NCI-H69 (cell line): Measurements from ENCODE around the gene RNF217.
A peak's percentile ranks its signal among the peaks of the same experiment; 100 is the strongest.
"Not testable (repeated sequence)": the region's sequence is repeated elsewhere in the genome, so short reads cannot be mapped to it uniquely, and the experiment has no call there.

ENCODE experiments used
- DNase-seq: peaks from one replicate; lab custom pipeline; 2025; lab: John Stamatoyannopoulos, UW

RNF217 gene

DNA sequence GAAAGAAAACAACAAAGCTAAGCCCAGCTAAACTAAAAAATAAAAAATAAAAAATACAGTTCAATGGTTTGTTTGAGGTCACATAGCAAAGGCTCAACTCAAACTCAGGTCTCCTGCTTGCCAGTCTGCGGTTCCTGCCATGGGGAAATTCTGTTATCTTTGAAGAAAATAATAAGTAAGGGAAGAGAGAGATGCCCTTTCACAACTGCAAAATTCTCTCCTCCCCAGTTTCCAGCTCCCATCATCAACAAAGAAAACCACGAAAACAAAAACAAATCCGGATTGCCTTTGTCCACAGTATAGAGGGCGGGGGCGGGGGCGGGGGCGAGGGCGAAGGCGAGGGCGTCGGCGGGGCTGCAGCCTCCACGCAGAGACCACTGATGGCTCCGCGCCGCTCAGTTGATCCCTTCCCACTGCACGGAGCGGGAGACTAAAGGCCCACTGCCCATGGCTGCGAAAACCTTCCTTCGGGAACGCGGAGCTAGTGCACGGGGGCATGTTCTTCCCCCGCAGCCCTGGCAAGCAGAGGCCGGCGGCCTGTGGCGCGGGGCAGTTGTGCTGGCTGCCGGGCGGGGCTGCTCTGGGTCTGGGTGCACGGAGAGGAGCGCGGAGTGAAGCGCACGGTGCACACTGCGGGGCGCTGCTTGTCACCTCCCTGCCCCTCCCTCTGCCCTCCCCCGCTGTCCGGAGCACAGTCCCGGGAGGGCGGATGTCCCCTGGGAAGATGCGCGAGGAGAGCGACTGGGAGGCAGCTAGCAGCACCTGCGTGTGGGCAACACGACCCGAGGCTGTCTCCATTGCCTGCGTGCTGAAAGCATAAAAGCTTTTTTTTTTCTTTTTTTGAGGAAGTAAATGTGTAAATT lies 137.2 kb downstream of the RNF217 start:
- DNase-seq: peak; percentile 93

DNA sequence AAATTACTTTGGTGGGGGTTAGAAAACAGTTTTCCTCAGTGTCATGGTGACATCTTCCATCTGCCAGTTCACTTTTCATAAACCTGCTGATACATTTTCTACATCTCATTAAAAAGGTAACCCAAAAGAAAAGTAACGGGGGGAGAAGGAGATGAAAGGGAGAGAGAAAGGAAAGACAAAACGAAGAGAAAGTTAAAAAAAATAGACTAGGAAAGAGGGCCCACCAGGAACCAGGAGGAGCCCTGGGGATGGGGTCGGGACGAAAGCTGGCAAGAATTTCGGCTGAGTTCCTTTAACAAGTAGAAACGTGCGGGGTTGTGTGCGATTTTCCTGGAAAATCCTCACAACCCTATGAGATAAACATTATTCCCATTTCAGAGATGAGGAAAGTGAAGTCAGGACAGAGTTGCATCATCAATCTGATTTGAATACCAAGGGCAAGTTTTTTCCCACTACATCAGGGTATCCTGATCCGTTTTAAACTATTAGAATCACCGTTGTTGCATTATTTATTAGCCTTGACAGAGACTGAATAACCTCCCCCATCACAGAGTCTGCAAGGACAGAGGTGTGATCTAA lies 137.9 kb downstream of the RNF217 start:
- no peak for DNase-seq

DNA sequence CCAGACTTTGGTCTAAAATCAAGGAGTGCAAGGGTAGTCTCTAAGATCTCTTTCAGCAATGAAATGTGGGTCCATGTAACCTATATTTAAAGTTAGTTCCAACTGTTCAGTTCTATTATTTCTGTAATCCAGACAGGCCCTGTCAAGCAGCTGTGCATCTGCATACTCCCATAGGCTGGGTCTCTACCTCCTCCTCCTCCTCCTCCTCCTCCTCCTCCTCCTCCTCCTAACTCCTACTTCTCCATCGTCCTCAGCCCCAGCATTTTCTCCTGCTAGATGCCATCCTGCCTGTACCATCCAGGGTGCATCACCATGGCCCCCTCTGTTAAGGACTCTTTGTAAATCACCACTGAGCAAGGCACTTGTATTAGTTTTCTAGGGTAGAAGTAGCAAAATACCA lies 138.9 kb downstream of the RNF217 start:
- DNase-seq: no peak

DNA sequence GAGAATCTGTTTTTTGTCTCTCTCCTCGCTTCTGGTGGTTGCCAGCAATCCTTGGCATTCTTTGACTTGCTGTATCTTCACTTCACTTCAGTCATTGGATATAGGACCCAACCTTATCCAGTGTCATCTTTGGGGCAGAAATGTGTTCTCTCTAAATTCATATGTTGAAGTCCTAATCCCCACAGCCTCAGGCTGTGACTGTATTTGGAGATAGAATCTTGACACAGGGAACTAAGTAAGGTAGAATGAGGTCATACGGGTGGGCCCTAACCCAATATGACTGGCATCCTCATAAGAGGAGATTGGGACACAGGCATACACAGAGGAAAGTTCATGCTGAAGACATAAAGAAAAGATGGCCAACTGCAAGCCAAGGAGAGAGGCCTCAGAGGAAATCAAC lies 139.4 kb downstream of the RNF217 start:
- peak; percentile 20 for DNase-seq

DNA sequence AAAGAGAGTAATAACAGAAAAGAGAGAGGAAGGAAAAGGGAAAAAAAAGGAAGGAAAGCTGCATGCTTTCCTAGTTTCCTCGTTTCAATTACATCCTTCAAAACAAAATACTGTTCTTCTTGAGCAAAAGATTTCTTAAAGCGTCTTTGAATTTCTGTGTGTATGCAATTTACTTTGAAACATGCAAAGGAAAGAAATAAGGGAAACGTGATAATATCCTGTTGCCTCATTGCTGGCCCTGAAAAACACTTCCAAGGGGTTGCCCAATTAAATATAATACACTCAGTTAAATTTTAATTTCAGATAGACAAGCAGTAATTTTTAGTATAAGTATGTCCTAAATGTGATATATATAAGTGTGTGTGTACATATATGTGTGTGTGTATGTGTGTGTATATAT lies 140.2 kb downstream of the RNF217 start:
- no peak for DNase-seq

DNA sequence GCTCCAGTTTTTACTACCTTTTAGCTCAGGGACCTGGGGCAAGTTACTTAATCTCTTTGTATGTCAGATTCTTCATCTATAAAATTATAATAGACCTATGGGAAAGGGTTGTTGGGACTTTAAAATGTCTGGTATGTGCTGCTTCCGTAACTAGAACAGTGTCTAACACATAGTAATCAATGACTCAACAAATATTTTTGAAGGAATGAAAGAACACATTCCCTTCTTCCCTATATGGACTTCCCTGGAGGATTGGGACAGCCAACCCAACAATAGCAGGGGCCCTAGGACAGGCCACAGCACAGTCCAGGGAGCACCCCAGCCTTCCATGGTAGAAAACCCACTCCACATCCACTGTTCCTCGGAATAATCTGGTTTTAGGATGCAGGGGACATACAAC lies 140.7 kb downstream of the RNF217 start:
- no peak for DNase-seq

DNA sequence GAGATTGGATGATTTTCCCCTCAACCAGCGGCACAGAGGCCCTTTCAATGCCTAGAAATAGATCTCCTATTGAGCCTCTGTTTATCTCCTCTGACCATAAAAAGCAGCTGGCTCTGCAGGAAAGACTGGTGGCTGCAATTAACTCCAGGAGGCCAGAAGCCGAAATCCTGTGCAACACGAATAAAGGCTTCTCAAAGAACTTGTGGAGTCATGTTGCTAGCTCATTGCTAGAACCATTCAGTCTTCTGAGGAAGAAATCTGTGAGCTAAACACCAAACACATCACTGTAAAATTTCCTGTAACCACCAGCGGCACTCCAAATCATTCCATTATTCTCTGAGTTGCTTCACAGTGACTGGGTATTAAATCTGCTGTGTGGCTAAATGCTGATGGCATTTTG lies 142.2 kb downstream of the RNF217 start:
- peak; percentile 94 for DNase-seq

DNA sequence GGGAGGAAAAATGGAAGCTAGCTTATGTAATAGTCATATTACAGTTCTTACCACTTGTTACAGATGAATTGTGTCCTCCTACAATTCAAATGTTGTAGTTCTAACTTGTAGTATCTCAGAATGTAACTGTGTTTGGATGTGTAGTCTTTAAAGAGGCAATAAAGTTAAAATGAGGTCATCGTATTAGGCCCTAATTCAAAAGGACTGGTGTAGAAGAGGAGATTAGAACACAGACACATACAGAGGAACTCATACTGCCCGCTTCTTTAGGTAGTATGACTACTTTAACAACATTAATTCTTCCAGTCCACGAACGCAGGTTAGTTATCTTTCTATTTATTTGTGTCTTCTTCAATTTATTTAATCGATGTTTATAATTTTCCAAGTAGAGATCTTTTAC lies 144.8 kb downstream of the RNF217 start:
- no peak for DNase-seq

DNA sequence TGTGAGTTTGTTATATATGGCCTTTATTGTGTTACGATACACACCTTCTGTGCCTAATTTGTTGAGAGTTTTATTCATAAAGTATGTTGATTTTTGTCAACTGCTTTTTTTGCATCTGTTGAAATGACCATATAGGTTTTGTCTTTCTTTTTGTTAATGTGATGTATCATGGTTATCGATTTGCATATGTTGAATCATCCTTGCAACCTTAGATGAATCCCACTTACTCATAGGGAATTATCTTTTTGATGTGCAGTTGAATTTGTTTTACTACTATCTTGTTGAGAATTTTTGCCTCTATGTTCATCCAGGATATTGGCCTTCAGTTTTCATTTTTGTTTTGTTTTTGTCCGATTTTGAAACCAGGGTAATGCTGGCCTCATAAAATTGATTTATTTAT lies 145.7 kb downstream of the RNF217 start:
- DNase-seq: no peak

DNA sequence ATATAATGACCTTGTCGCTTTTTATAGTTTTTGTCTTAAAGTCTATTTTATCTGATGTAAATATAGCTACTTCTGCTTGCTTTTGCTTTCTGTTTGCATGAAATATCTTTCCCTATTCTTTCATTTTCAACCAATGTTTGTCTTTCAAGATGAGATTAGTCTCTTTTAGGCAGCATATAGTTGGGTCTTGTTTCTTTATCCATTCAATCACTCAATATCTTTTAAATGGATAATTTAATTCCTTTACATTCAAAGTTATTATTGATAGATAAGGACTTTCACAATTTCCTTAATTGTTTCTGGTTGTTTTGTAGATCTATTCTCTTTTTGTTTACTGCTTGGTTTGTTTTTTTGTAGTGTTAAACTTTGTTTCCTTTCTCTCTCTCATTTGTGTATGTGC lies 147.8 kb downstream of the RNF217 start:
- DNase-seq: no peak

DNA sequence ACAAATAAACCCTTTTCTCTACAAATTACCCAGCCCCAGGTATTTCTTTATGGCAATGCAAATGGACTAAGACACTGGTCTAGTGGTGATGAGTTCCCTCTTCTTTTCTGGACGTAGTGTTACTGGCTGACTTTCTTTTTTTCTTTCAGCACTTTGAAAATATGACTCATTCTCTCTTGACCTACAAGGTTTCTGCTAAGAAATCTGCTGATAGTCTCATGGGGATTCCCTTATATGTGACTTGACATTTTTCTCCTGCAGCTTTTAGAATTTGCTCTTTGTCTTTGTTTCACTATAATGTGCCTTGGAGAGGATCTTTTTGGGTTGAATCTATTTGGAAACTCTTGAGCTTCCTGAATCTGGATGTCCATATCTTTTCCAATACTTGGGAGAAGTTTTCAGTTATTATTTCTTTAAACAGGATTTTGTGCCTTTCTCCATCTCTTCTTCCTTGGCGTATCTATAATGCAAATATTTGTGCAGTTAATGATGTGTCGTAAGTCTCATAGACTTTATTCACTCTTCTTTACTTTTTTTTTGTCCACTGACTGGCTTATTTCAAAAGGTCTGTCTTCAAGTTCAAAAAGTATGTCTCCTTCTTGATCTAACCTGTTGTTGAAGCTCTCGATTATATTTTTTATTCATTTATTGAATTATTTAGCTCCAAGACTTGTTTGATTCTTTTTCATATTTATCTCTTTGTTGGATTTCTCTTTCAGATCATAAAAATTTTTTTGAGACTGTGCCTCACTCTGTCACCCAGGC lies 149.2 kb downstream of the RNF217 start:
- no peak for DNase-seq

DNA sequence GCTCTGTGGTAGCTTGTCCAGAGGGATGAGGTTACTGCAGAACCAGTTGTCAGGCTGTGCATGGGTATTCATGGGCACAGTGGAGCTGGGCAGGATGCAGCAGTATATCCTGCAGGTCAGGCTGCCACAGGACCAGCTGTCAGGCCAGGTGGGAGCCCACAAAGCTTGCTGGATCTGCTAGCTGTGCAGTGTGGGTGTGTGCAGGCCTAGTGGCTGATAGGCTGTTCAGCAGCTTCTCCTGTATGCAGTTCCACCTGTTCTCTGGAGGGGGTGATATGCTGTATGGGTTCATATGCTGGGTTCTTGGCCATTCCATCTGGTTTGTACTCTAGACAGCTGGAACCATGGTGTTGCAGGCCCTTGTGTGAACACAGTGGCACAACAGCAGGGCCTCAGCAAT lies 150.7 kb downstream of the RNF217 start:
- peak; percentile 28 for DNase-seq

DNA sequence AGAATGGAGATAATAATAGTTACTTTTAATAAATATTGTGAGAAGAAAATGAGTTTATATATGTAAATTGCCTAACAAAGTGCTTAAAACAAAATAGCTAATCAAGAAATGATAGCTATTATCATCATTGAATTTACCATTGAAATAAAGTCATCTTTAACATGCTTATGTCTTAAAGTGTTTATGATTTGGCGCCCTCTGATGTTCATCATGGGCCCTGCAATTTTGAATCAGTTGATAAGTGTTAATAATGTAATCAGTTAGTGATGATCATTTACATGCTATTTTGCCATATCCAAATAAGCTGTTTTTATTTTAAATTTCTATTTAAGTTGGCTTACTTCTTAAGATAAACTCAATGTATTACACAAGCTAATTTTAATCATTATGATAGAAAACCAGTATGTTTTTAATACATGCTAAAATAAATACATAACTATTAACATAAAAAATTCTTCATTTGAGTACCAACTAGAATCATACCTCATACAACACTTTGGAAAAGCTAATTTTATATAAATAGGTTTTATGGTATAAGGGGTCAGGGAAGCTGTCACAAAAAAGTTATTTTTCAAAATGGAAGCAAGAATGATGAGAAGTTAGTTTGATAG lies 152.1 kb downstream of the RNF217 start:
- peak; percentile 85 for DNase-seq

DNA sequence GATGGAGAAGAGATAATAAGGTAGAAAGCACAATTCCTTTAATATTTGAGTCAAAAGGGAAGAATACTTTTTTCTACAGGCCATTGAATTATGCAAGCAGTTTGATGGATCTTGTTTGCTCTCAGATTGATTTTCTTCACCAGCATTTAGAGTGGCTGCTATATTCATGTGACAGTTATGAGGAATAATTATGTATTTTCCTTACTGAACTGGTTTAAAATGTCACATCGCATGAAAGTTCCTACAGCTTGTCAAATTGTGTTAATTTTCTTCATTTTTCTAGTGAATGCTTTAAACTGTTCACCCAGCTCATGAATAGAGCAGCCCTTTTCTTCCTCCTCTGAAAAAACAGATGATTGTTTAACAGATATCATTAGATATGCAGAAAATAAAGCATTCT lies 153.9 kb downstream of the RNF217 start:
- no peak for DNase-seq

DNA sequence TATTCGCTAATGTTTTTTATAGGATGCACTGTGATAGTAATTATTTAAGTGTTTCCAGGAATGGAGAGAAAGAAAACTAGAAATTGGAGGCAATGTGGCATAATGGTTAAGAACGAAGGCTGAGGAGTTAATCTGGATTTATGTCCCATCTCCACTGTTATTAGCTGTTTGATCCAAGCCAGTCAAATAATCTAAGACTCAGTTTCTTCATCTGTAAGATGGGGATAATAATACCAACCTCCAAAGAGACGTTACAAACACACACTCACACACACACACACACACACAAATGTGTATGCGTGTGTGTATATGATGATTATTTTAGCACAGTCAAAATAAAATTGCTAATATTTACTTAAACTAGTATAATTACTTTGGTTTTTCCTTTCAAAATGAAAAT lies 154.5 kb downstream of the RNF217 start:
- no peak for DNase-seq

DNA sequence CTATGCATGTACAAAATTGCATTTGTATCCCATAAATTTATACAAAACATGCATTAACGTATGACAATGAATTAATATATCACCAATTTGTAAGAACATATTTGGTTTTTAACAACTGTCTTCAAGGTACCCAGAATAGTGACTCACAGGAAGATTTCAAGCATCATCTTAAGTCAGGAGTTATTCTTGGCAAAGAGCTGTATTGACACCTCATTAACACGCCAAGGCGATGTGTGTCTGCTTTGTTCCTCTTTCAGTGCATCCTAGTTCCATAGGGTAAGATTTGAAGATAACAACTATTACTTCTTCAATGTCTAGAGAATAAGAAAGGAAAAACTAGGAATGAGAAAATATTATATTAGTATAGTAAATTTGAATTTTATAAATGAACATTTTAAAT lies 155.6 kb downstream of the RNF217 start:
- DNase-seq: peak; percentile 47

DNA sequence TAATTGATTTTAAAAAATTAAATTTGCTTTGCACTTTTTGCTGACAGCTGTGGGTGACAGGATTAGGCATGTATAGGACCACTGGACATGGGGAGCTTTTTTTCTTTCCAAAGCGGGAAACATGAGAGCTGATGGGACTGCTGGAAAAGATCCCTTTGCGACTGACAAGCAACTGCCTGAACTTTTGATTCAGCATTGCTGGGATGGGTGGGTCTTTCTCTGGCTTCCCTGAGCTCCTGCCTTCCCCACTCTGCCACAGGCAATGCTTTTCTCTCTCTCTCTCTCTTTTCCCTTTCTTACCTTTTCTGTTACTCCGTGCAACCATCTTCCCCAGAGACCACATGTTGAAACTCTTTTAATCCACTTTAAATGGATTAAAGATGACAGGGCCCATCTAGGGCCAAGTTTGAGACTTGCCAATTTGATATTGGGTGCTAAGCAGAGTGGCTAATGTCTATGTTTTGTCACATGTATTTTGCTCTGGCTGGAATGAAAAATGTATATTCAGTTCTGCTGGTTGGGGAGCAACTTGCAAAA lies 157.9 kb downstream of the RNF217 start:
- DNase-seq: no peak

DNA sequence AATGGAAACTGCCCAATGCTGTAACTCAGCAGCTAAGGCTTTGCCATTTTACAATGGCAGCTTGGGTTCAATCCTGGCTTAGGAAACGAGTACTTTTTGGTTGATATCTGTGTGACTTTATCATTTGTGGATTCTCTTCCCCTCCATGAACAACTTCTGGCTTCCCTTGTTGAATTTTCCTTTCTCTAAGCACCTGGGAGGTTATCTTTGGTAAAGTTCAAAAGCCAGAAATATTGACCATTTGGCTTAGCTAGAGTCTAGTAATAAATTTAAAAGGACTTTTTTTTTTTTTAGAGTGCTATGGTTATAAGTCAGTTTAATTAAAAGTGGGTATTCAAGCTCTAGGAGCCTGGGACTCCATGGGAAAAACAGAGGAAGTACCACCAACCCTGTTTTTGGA lies 159.7 kb downstream of the RNF217 start:
- no peak for DNase-seq

DNA sequence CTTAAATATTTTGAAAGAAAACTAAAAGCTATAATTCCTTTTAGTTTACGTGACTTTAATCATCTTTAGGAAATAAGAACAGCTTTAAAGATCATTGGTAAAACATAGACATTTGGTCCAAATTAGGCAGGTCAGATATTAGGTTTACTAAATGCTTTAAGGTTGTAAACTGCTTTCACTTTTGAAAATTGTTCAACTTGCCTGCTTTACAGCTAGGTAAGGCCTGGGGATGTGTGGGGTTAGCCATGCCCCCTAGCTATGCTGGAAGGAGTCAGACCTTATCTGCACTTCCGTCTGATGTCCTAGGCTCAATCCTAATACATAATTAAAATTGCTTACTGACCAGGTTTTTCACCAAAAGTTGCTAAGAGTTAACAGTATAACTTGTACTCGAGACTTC lies 160.8 kb downstream of the RNF217 start:
- no peak for DNase-seq

DNA sequence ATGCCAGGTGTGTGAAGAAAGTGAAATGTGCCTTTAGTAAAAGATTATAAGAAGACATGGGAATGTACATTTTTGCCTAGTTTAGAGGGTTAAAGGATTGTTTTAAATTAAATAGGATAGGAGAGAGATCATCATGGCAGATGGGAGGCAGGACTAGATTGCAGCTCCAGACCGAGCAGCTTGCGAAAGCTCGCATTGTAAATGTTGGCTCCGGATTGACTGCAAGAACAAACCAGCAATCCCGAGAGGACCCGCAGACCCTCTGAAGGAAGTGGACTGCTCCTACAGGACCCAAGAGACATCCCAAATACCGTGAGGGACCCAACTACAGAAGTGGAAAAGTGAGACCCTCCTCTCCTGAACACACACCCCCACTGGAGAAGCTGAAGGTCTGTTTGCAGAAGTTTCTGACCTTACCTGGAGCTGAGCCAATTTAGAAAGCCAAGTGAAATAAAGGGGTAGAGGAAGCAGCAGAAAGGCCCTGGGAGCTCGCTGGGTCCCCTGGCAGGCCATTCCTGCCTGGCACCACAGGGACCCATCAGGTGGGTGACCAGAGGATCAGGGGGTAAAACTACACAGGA lies 161.3 kb downstream of the RNF217 start:
- DNase-seq: peak; percentile 56

DNA sequence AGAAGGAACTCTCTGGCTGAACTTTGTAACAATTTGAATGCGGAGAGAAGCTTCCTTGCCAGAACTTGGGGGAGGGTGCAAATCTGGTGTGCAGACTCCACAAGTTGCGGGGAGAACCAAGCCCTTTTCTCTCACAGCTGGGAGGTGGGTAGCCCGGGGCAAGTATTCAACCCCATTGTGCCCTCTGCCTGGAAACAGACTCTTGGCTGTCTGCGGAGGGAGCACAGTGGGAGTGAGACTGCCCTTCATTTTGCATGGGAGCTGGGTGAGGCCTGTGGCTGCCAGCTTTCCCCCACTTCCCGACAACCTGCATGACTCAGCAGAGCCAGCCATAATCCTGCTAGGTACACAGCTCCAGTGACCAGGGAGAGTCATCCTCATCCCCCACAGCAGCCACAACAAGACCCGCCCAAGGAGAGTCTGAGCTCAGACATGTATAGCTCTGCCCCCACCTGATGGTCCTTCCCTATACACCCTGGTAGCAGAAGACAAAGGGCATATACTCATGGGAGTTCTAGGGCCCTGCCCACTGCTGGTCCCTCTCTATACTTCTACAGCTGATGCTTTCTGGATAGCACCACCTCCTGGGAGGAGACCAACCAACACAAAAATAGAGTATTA lies 161.9 kb downstream of the RNF217 start:
- peak; percentile 82 for DNase-seq

DNA sequence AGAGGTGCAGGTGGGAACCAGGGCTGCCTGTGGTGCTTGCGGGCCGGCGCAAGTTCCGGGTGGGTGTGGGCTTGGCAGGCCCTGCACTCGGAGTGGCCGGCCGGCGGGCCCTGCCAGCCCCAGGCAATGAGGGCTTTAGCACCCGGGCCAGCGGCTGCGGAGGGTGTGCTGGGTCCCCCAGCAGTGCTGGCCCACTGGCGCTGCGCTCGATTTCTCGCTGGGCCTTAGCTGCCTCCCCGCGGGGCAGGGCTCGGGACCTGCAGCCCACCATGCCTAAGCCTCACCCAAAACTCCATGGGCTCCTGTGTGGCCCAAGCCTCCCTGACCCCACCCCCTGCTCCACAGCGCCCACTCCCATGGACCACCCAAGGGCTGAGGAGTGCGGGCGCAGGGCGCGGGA lies 163.6 kb downstream of the RNF217 start:
- DNase-seq: not testable (repeated sequence)
